ENCODE data around the gene SNX24.

Gene SNX24

GRCh38 chr5:122954719-122955118 is 109.3 kb downstream of the SNX24 start:
- no peak for DNase-seq (ENCODE audit: low spot score)
- no peak for TF ChIP-seq CTCF (conservative IDR thresholded peaks at IDR 0.05; ENCODE audit: low read depth)
- ChIA-PET POLR2A (ENCODE audit: low non-redundant PET) (no interaction called here), CTCF (no interaction called here)
- H3K27ac ChIP-seq: no peak overlapping the region

- no peak for DNase-seq (ENCODE audit: low spot score)
- no peak overlapping the region for H3K27ac ChIP-seq
- ChIA-PET CTCF (no interaction called here), POLR2A (ENCODE audit: low non-redundant PET) (no interaction called here)
- no peak for TF ChIP-seq CTCF (conservative IDR thresholded peaks at IDR 0.05; ENCODE audit: low read depth)
Observed at GRCh38 chr5:122957457-122957856, 112.0 kb downstream of the SNX24 start.

GRCh38 chr5:122959740-122960445 is 114.5 kb downstream of the SNX24 start:
- ChIA-PET POLR2A (ENCODE audit: low non-redundant PET) (no interaction called here), CTCF (no interaction called here)
- TF ChIP-seq CTCF (conservative IDR thresholded peaks at IDR 0.05; ENCODE audit: low read depth): no peak
- no peak overlapping the region for H3K27ac ChIP-seq
- DNase-seq (ENCODE audit: low spot score): no peak

GRCh38 chr5:122963305-122963704 is 117.9 kb downstream of the SNX24 start:
- ChIA-PET CTCF (interaction anchor here (0.6 kb wide), 1 partner anchor 29 kb away, joined by 3 read pairs; no protein-coding TSS in a partner anchor), POLR2A (ENCODE audit: low non-redundant PET) (no interaction called here)
- no peak for TF ChIP-seq CTCF (conservative IDR thresholded peaks at IDR 0.05; ENCODE audit: low read depth)
- H3K27ac ChIP-seq: no peak overlapping the region
- no peak for DNase-seq (ENCODE audit: low spot score)

- POLR2A ChIA-PET (ENCODE audit: low non-redundant PET): no interaction called here
- no peak for DNase-seq (ENCODE audit: low spot score)
- TF ChIP-seq CTCF (conservative IDR thresholded peaks at IDR 0.05; ENCODE audit: low read depth): no peak
- CTCF ChIA-PET: no interaction called here
- H3K27ac ChIP-seq: no peak overlapping the region
Observed at GRCh38 chr5:122965111-122965510, 119.7 kb downstream of the SNX24 start.

GRCh38 chr5:122967085-122967484 is 121.7 kb downstream of the SNX24 start:
- DNase-seq (ENCODE audit: low spot score): no peak
- ChIA-PET POLR2A (ENCODE audit: low non-redundant PET) (no interaction called here), CTCF (interaction anchor here (0.7 kb wide), 1 partner anchor 33 kb away, joined by 3 read pairs; no protein-coding TSS in a partner anchor)
- no peak for TF ChIP-seq CTCF (conservative IDR thresholded peaks at IDR 0.05; ENCODE audit: low read depth)
- H3K27ac ChIP-seq: no peak overlapping the region
